Psoas muscle (tissue), 8 donors: ENCODE measurements around the gene CNTNAP1. TPM values are rescaled to one million over a fixed set of nuclear protein-coding genes. Genes with fewer than 3 reads are reported as not detected.

Experiments
- ATAC-seq, 4 donors: fragments of 200-7000 bp; cut with Tn5 transposase; one replicate each; pipeline ENCODE4 v1.9.1; 2020; ENCODE audit warnings: moderate library complexity in 3 of 4, mild to moderate bottlenecking in 2 of 4
- DNase-seq, 2 donors: peaks; one replicate each; pipeline ENCODE4 v3.0.0-alpha.2; 2020
- H3K27ac ChIP-seq: fragments of 200-600 bp; one replicate; pipeline ENCODE4 v1.8.0; 2022
- H3K27me3 ChIP-seq, 3 donors: fragments of 200-600 bp in 1 of 3; one replicate each; pipeline versions ENCODE4 v1.6.1 to v1.8.0; 2013 to 2022; ENCODE audit warnings: low read length in 2 of 3, mild to moderate bottlenecking in 2 of 3, moderate library complexity in 1 of 3; ENCODE audit not compliant: insufficient read depth in 3 of 3
- H3K36me3 ChIP-seq, 2 donors: fragments of 200-600 bp in 1 of 2; one replicate each; pipeline versions ENCODE4 v1.6.1 to v1.8.0; 2013 to 2022; ENCODE audit warnings: low read depth in 1 of 2, mild to moderate bottlenecking in 1 of 2, moderate library complexity in 1 of 2; ENCODE audit not compliant: insufficient read depth in 1 of 2
- H3K4me1 ChIP-seq: fragments of 200-600 bp; one replicate; pipeline ENCODE4 v1.8.0; 2022
- H3K4me3 ChIP-seq: fragments of 200-600 bp; one replicate; pipeline ENCODE4 v1.8.0; 2022; ENCODE audit warnings: mild to moderate bottlenecking
- H3K9me3 ChIP-seq: fragments of 200-600 bp; one replicate; pipeline ENCODE4 v1.8.0; 2022
- WGBS, 3 donors: extraction: QIAGEN DNeasy Blood & Tissue Kit; methylation state at CpG; one replicate each; pipeline versions ENCODE4 v1.1.6 to v1.1.7; 2013; 5-methylcytosine and 5-hydroxymethylcytosine counted together
- intact Hi-C, 2 donors: fragments of 100-400 bp; cut with DNase I; formaldehyde crosslinking; loops; one replicate each; pipeline versions ENCODE4 v1.11.0 to v1.14.2; 2022
- polyA plus RNA-seq, 3 donors: library from polyadenylated mRNA; stranded (reverse); fragments of 200-250 nt; gene quantifications; one replicate each; pipeline ENCODE4 v1.2.3, GENCODE V29; 2013
- total RNA-seq, 4 donors: library from RNA; stranded (reverse); fragmentation: NEBNext Ultra II Directional in 2 of 4; extraction: Animal tissue kit (Norgen Biotek cat#: 25700) in 2 of 4; gene quantifications; one replicate each; pipeline versions ENCODE4 v1.2.1 to v1.2.4, GENCODE V29; 2021 to 2023
- TF ChIP-seq, protein P1 (sequence below): fragments of 200-600 bp; IDR thresholded peaks from one replicate; pipeline ENCODE4 v1.8.0; 2022; ENCODE audit warnings: antibody characterized with exemption
- donor health status: healthy with polysubstance abuse.
- donor health status: DM: no; HTN: no; CAD: no; lungs with moderate emphysema.
- donor health status: Bipolar disorder and iron deficiency.
- donor health status: healthy.
- donor health status: DM: yes; HTN: yes; CAD: no.
- donor health status: DM: no; HTN: no; CAD: no.
- donor health status: DM: no; HTN: no; CAD: no.
- donor health status: DM: yes; HTN: yes; CAD: no.

CNTNAP1 gene
- total and polyA plus RNA-seq, 7 donors = 1.0 to 3.4 (median 2.0) TPM

DNA sequence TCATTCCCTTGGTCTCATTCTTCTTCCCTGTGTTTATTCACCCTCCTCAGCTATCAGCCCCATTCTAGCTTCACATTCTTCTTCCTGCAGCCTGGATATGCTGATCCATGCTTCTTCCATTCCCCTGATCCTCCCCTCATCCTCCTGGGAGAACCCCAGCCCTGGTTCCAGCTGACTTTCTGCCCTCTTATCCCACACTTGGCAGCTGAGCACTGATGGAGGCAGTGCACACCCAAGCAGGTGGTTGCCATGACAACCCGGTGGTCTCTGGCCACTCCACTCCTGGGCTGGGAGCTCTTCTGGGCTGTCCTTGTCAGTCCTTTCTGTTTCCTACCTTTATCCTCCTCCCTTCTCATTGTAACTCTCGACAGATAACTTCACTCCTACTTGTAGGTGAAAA lies 40.0 kb upstream of the CNTNAP1 start:
- intact Hi-C loops = no loop called here
- TF ChIP-seq, protein P1, sequence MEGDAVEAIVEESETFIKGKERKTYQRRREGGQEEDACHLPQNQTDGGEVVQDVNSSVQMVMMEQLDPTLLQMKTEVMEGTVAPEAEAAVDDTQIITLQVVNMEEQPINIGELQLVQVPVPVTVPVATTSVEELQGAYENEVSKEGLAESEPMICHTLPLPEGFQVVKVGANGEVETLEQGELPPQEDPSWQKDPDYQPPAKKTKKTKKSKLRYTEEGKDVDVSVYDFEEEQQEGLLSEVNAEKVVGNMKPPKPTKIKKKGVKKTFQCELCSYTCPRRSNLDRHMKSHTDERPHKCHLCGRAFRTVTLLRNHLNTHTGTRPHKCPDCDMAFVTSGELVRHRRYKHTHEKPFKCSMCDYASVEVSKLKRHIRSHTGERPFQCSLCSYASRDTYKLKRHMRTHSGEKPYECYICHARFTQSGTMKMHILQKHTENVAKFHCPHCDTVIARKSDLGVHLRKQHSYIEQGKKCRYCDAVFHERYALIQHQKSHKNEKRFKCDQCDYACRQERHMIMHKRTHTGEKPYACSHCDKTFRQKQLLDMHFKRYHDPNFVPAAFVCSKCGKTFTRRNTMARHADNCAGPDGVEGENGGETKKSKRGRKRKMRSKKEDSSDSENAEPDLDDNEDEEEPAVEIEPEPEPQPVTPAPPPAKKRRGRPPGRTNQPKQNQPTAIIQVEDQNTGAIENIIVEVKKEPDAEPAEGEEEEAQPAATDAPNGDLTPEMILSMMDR = no peak
- DNase-seq (no peak), ATAC-seq (no peak)
- Histone ChIP-seq H3K4me3 (no peak overlapping the region), H3K27ac (no peak overlapping the region), H3K9me3 (no peaks in the 10 kb centered on the region), H3K27me3 (no peaks in the 10 kb centered on the region), H3K36me3 (no peaks in the 10 kb centered on the region), H3K4me1 (no peaks in the 10 kb centered on the region)
- WGBS, 3 donors = 36 to 47% (median 46%) methylated on average over 2 of the region's 2 CpGs

DNA sequence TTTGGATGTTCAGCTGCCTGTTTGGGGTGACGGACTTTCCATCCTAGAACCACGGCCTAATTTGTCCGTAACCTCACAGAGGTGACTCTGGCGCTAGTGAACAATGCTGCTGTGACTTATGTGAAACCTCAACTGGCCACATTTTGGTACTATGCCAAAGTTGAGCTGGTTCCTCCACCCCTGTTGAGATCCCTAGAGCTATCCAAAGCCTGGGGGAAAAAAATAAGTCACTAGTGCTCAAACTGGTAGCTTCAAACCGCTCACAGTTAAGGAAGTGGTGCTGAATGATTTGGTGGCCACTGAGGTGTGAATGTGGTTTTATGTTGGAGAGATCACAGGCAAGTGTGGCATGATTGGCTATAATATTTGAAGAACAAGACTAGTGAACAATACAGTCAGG lies 34.6 kb upstream of the CNTNAP1 start:
- no peak for ATAC-seq

DNA sequence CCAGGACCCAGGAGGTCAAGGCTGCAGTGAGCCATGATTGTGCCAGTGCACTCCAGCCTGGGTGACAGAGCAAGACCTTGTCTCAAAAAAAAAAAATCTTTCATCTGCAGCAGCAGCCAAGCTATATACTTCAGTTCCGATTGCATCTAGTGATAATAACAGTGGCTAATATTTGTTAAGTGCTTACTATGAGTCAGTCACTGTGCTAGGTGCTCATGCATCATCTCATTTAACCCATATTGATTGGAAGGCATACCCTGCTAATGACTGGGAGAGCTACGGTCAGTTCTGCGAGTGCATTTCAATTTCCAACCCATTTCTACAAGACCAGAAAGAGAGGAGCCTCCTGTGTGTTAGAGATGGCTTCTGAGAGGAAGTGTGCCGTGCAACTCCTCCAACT lies 30.9 kb upstream of the CNTNAP1 start:
- no peak for DNase-seq
- no peaks in the 10 kb centered on the region for H3K9me3 ChIP-seq
- H3K27ac ChIP-seq = no peak overlapping the region
- H3K36me3 ChIP-seq = no peaks in the 10 kb centered on the region
- WGBS, 3 donors = 72 to 86% (median 82%) methylated on average over 4 of the region's 4 CpGs
- no peak for ATAC-seq
- no peaks in the 10 kb centered on the region for H3K27me3 ChIP-seq
- peaks cover 3% of the 10 kb centered on the region for H3K4me1 ChIP-seq
- H3K4me3 ChIP-seq = no peak overlapping the region
- TF ChIP-seq, protein P1 = no peak
- intact Hi-C loops = no loop called here

More for the DNA sequence above, 34.6 kb upstream of the CNTNAP1 start:
- intact Hi-C loops = no loop called here
- Histone ChIP-seq H3K27me3 (no peaks in the 10 kb centered on the region), H3K4me3 (no peak overlapping the region), H3K9me3 (no peaks in the 10 kb centered on the region), H3K4me1 (no peaks in the 10 kb centered on the region), H3K27ac (no peak overlapping the region), H3K36me3 (no peaks in the 10 kb centered on the region)
- 85 to 86% (median 85%) methylated on average over 5 of the region's 5 CpGs for WGBS, 3 donors
- TF ChIP-seq, protein P1 = no peak
- no peak for DNase-seq

DNA sequence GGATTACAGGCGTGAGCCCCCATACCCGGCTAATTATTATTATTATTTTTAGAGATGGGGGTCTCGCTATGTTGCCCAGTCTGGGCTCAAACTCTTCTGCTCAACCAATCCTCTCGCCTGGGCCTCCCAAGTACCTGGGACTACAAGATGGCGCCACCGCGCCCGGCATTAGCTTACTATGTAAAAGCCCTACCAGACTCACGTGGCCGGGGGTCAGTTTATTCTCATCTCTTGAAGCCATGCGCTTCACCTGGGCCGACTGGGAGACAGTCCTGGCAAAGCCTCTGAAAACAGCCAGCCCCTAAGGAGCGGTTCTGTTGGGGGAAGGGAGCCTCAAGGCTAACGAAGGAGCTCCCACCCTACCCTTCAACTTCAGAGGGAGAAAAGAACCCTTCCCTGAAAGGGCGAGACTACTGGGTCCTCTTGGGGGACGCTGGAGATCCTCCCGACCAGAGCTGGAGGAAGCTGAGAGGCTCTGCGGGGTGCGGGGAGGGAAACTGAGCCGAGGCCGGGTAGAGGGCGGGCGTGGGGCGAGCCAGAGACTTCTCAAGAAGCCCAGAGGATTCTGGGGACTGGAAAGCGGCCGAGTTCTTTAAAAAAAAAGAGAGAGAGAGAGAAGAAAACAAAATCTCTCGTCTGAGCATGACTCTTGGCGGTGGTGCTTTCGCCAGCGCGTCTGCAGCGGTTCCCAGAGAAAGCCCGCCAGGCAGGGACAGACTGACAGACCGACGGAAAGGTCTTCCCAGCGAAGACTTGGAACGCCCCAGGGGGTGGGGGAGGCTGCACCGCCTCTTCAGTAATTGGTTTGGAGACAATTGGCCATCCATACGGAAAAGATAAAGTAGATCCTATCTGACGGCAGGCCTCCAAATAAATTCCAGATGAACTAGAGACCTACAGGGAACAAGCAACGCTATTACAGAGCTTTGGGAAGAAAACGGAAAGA lies 28.9 kb upstream of the CNTNAP1 start:
- H3K27me3 ChIP-seq = no peaks in the 10 kb centered on the region
- WGBS, 3 donors = 26 to 27% (median 26%) methylated on average over 41 of the region's 42 CpGs
- H3K36me3 ChIP-seq = no peaks in the 10 kb centered on the region
- TF ChIP-seq, protein P1 = no peak
- H3K27ac ChIP-seq = peak overlapping the region; percentile 73
- H3K4me3 ChIP-seq = peak overlapping the region; percentile 61
- peak; percentile 68 to 85 for DNase-seq
- peak; percentile 52 to 84 (median 66) for ATAC-seq
- peaks cover 3% of the 10 kb centered on the region for H3K4me1 ChIP-seq
- intact Hi-C loops = no loop called here
- H3K9me3 ChIP-seq = no peaks in the 10 kb centered on the region
